ENCODE measurements around the gene LINC00237. TPM values are rescaled to one million over a fixed set of nuclear protein-coding genes. Genes with fewer than 3 reads are reported as not detected.

Gene LINC00237
- total and polyA plus RNA-seq, 2 of the 8 experiments (the other 6 are each of a cell fraction or from before 2014, with no cell fraction given), result 0.28 to 1.4 TPM

GRCh38 chr20:21052241-21052640 lies 53.9 kb downstream of the LINC00237 start (continued):
- no peak for TF ChIP-seq TAF7 (optimal IDR thresholded peaks at IDR 0.05; ENCODE audit: borderline replicate concordance, low read depth, low read length)
- TF ChIP-seq CREB1 (IDR thresholded peaks at IDR 0.05), result no peak
- TF ChIP-seq MAX (IDR thresholded peaks at IDR 0.05), result no peak
- no peak for TF ChIP-seq ASH2L (IDR thresholded peaks at IDR 0.05; ENCODE audit: low read length)
- no peak for TF ChIP-seq SIN3A (conservative IDR thresholded peaks at IDR 0.05 in 1 of 2, IDR thresholded peaks at IDR 0.05 in 1 of 2; ENCODE audit: low read depth in 1 of 2, low read length in 2 of 2)
- TF ChIP-seq POLR2AphosphoS5 (IDR thresholded peaks at IDR 0.05; ENCODE audit: low read depth, low read length), result no peak
- TF ChIP-seq ATF3 (IDR thresholded peaks at IDR 0.05; ENCODE audit: insufficient read depth, low read depth, low read length), result no peak
- no peak for TF ChIP-seq CBX5 (IDR thresholded peaks at IDR 0.05; ENCODE audit: low read depth, low read length)
